Adrenal gland (tissue), 12 donors: Measurements from ENCODE around the gene ARID4B. TPM values are rescaled to one million over a fixed set of nuclear protein-coding genes. Genes with fewer than 3 reads are reported as not detected.
"Not testable (repeated sequence)": the region's sequence is repeated elsewhere in the genome, so short reads cannot be mapped to it uniquely, and the experiment has no call there.

Source experiments
- DNase-seq, 7 donors: peaks; one replicate each; pipeline ENCODE4 v3.0.0-alpha.2; 2019 to 2020
- H3K27ac ChIP-seq, 5 donors: fragments of 200-600 bp; sonication (generic) in 4 of 5; 1 replicate in 3 of 5; 2 replicates in 2 of 5; pipeline versions ENCODE4 v1.5.1 to v1.8.0; 2016 to 2020; ENCODE audit warnings: mild to moderate bottlenecking in 1 of 5
- H3K27me3 ChIP-seq: fragments of 200-600 bp; 2 replicates; pipeline ENCODE4 v1.8.0; 2021
- H3K36me3 ChIP-seq, 2 donors: fragments of 200-600 bp; replicated peaks in 1 of 2; 1 replicate in 1 of 2; 2 replicates in 1 of 2; pipeline versions ENCODE4 v1.5.1 to v1.8.0; 2018 to 2022
- H3K4me1 ChIP-seq, 2 donors: fragments of 200-600 bp; replicated peaks in 1 of 2; 1 replicate in 1 of 2; 2 replicates in 1 of 2; pipeline versions ENCODE4 v1.5.1 to v1.8.0; 2018 to 2021
- H3K4me3 ChIP-seq, 4 donors: fragments of 200-600 bp; sonication (generic) in 3 of 4; one replicate each; pipeline ENCODE4 v1.5.1; 2016 to 2018
- H3K9me3 ChIP-seq, 3 donors: fragments of 200-600 bp; sonication (generic) in 1 of 3; replicated peaks in 1 of 3; 1 replicate in 2 of 3; 2 replicates in 1 of 3; pipeline versions ENCODE4 v1.5.1 to v1.8.0; 2016 to 2021
- POLR2A ChIP-seq, 2 donors: fragments of 450-650 bp; IDR thresholded peaks; one replicate each; pipeline ENCODE4 v1.6.1; 2017; ENCODE audit warnings: antibody characterized with exemption in 2 of 2, mild to moderate bottlenecking in 2 of 2, moderate library complexity in 1 of 2
- WGBS, 4 donors: extraction: QIAGEN DNeasy Blood & Tissue Kit in 2 of 4; methylation state at CpG; one replicate each; pipeline versions ENCODE4 v1.1.5 to v1.1.7; 2013 to 2017; 5-methylcytosine and 5-hydroxymethylcytosine counted together
- intact Hi-C, 2 donors: fragments of 100-400 bp; cut with DNase I; formaldehyde crosslinking; loops; one replicate each; pipeline versions ENCODE4 v1.14.1 to v1.15.0; 2022 to 2023
- polyA plus RNA-seq, 3 donors: library from polyadenylated mRNA; stranded (reverse); fragments of 200-250 nt in 2 of 3; fragments of 350-450 nt in 1 of 3; fragmentation: Illumina TruSeq in 1 of 3; extraction: RNeasy Lipid Tissue Mini Kit (QIAGEN cat#74804) in 1 of 3; gene quantifications; one replicate each; pipeline ENCODE4 v1.2.3, GENCODE V29; 2013 to 2014
- total RNA-seq, 9 donors: library from RNA; depleted of rRNA in 4 of 9; stranded (reverse); fragments of >200 nt in 4 of 9; fragments of 120-200 nt in 1 of 9; fragmentation: NEBNext Ultra II Directional in 1 of 9; extraction: Animal tissue kit (Norgen Biotek cat#: 25700) in 1 of 9; gene quantifications; one replicate each; pipeline versions ENCODE4 v1.1.0 to v1.2.4, GENCODE V29; 2013 to 2023
- TF ChIP-seq, protein P1 (sequence below), 6 experiments: fragments of 450-650 bp in 4 of 6; fragments of 200-600 bp in 2 of 6; sonication (generic) in 1 of 6; IDR thresholded peaks; 1 replicate in 5 of 6; 2 replicates in 1 of 6; pipeline versions ENCODE4 v1.5.1 to v1.8.0; 2016 to 2021; ENCODE audit warnings: antibody characterized with exemption in 6 of 6, mild to moderate bottlenecking in 2 of 6, moderate library complexity in 1 of 6
- donor health status: healthy with polysubstance abuse.
- donor health status: Bipolar disorder and iron deficiency.
- donor health status: DM: yes; HTN: yes; CAD: no.
- donor health status: DM: no; HTN: no; CAD: no.
- donor health status: DM: no; HTN: no; CAD: no.
- donor health status: DM: yes; HTN: yes; CAD: no.

The ARID4B gene
- total and polyA plus RNA-seq, 12 donors: 12.4 to 44.0 (median 28.1) TPM

DNA sequence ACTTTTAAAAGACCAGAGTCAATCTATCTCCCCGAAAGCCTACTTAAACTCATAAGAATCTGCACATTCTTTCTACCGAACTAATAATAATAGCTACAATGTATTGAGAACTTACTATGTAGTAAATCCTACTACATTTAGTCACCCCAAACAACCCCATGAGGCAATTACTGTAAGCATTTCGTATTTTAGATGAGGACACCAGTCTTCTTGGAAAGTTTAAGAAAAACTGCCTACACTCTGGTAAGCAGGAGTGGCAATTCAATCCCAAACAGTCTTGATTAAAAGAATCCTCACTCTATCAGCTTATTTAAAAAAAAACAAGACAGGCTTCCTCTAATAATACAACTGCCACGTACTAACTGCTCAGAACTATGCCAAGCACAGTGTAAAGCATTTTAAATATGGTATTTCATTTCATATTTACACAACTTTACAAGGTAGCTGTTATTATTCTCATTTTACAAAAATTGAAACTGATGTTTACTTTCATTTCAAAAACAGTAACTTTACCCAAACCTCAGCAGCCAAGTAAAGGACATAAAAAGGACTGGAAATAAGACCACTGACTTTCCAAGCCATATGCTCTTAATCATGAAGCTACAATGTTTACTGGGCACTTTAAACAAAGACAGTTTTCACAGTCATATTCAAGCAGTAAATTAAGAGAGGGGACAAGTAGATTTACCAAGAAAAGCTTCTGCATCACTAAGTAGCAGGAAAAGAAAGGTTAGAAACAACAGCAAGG, 13.9 kb downstream of the ARID4B start:
- Histone ChIP-seq H3K4me1 (peaks cover 13 to 33% of the 10 kb centered on the region in 2 donors), H3K27me3 (no peaks in the 10 kb centered on the region), H3K27ac (no peak overlapping the region), H3K4me3 (no peak overlapping the region), H3K9me3 (no peaks in the 10 kb centered on the region), H3K36me3 (no peaks in the 10 kb centered on the region)
- no peak for TF ChIP-seq POLR2A (IDR thresholded peaks at IDR 0.05)
- TF ChIP-seq, protein P1, sequence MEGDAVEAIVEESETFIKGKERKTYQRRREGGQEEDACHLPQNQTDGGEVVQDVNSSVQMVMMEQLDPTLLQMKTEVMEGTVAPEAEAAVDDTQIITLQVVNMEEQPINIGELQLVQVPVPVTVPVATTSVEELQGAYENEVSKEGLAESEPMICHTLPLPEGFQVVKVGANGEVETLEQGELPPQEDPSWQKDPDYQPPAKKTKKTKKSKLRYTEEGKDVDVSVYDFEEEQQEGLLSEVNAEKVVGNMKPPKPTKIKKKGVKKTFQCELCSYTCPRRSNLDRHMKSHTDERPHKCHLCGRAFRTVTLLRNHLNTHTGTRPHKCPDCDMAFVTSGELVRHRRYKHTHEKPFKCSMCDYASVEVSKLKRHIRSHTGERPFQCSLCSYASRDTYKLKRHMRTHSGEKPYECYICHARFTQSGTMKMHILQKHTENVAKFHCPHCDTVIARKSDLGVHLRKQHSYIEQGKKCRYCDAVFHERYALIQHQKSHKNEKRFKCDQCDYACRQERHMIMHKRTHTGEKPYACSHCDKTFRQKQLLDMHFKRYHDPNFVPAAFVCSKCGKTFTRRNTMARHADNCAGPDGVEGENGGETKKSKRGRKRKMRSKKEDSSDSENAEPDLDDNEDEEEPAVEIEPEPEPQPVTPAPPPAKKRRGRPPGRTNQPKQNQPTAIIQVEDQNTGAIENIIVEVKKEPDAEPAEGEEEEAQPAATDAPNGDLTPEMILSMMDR (IDR thresholded peaks at IDR 0.05): no peak
- 54 to 59% (median 57%) methylated on average over 4 of the region's 4 CpGs for WGBS, 4 donors
- intact Hi-C loops: no loop called here
- DNase-seq: no peak

DNA sequence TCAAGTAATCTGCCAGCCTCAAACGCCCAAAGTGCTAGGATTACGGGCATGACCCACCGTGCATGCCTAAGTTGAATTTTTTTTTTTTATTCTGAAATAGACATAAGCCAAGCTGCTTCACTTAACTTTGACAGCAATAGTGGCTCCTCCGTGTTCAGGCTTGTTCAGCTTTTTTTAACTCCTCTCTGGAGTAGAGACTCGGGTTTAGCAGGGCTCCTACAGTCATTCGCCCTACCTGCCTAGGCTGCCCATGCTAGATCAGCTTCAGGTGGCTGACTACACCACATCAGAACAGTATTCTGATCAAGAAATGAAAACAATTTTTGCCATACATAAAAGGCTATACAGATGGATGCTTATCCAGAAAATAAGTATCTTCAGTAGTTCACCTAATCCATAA, 14.7 kb downstream of the ARID4B start:
- DNase-seq: no peak
- Histone ChIP-seq H3K27ac (no peak overlapping the region), H3K9me3 (no peaks in the 10 kb centered on the region), H3K4me3 (no peak overlapping the region), H3K4me1 (peaks cover 10 to 30% of the 10 kb centered on the region in 2 donors), H3K27me3 (no peaks in the 10 kb centered on the region), H3K36me3 (no peaks in the 10 kb centered on the region)
- WGBS, 4 donors: 73 to 83% (median 77%) methylated on average over 6 of the region's 6 CpGs
- TF ChIP-seq, protein P1 (IDR thresholded peaks at IDR 0.05): no peak
- no peak for TF ChIP-seq POLR2A (IDR thresholded peaks at IDR 0.05)
- intact Hi-C loops: no loop called here

DNA sequence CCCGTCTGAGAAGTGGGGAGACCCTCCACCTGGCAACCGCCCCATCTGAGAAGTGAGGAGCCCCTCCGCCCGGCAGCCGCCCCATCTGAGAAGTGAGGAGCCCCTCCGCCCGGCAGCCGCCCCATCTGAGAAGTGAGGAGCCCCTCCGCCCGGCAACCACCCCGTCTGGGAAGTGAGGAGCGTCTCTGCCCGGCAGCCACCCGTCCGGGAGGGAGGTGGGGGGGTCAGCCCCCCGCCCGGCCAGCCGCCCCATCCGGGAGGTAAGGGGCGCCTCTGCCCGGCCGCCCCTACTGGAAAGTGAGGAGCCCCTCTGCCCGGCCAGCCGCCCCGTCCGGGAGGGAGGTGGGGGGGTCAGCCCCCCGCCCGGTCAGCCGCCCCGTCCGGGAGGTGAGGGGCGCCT, 18.8 kb downstream of the ARID4B start:
- DNase-seq, H3K36me3 ChIP-seq, H3K4me3 ChIP-seq, H3K27me3 ChIP-seq, intact Hi-C loops, H3K27ac ChIP-seq, H3K9me3 ChIP-seq: not testable (repeated sequence)
- peaks cover 40 to 60% of the 10 kb centered on the region in 2 donors for H3K4me1 ChIP-seq
- 94 to 96% methylated on average over 9 to 17 of the region's 32 CpGs; no CpG with 5 or more reads in 2 of the 4 donors for WGBS, 4 donors

DNA sequence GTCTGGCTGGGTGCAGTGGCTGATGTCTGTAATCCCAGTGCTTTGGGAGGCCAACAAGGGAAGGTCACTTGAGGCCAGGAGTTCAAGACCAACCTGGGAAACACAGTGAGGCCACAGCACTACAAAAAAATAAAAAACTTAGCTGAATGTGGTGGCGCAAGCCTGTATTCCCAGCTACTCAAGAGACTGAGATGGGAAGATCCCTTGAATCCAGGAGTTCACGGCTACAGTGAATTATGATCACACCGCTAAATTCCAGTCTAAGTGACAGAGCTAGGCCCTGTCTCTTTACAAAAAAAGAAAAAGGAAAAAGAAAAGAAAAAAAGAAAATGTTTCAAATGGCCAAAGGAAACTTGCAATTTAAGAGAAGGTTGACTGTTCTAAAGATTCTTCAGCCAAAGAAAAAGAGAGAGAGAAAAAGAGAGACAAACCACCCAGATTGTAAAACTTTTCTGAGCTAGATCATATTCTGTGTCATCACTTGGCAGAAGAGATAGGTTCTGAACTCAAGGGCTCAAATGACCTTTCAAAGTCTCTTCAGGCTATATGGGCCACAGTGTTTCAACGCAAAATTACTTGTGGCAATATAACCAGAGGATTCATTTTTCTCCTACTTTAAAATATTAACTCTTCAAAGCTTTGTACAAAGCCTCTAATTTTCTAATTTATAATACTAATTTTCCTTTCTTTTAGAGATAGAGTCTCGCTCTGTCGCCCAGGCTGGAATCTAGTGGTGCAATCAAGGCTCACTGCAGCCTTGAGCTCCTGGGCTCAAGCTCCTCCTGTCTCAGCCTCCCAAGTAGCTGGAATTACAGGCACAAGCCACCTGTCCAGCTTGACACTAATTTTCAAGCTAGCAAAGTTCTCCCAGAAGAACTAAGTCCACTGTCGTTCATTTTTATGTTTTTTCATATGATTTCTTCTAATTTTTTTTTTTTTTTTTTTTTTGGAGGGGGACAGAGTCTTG, 20.5 kb downstream of the ARID4B start:
- peaks cover 40 to 65% of the 10 kb centered on the region in 2 donors for H3K4me1 ChIP-seq
- H3K9me3 ChIP-seq: no peaks in the 10 kb centered on the region
- 59 to 70% (median 65%) methylated on average over 7 of the region's 7 CpGs for WGBS, 4 donors
- H3K36me3 ChIP-seq: no peaks in the 10 kb centered on the region
- peak overlapping the region in 4 of 5 donors; percentile 48 to 66 (median 64) for H3K27ac ChIP-seq
- no peak overlapping the region for H3K4me3 ChIP-seq
- intact Hi-C loops: no loop called here
- TF ChIP-seq POLR2A (IDR thresholded peaks at IDR 0.05): no peak
- TF ChIP-seq, protein P1 (IDR thresholded peaks at IDR 0.05): no peak
- H3K27me3 ChIP-seq: no peaks in the 10 kb centered on the region
- peak in 2 of 7 donors; percentile 17 to 23 for DNase-seq
